ENCODE data around the gene DNAAF2.
"Not testable (repeated sequence)": the region's sequence is repeated elsewhere in the genome, so short reads cannot be mapped to it uniquely, and the experiment has no call there.

Gene DNAAF2

DNA sequence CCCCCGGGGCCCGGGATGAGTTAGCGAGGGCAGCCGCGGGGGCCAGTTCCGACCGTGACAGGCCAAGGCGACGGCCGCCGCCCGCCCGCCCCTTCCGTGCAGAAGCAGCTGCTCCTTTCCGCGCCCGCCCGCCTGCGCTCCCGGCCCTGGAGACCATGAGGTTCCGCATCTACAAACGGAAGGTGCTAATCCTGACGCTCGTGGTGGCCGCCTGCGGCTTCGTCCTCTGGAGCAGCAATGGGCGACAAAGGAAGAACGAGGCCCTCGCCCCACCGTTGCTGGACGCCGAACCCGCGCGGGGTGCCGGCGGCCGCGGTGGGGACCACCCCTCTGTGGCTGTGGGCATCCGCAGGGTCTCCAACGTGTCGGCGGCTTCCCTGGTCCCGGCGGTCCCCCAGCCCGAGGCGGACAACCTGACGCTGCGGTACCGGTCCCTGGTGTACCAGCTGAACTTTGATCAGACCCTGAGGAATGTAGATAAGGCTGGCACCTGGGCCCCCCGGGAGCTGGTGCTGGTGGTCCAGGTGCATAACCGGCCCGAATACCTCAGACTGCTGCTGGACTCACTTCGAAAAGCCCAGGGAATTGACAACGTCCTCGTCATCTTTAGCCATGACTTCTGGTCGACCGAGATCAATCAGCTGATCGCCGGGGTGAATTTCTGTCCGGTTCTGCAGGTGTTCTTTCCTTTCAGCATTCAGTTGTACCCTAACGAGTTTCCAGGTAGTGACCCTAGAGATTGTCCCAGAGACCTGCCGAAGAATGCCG lies 13.7 kb downstream of the DNAAF2 start:
- DNase-seq, result peak in 42 of 58 donors; percentile 17 to 80 (median 53)

DNA sequence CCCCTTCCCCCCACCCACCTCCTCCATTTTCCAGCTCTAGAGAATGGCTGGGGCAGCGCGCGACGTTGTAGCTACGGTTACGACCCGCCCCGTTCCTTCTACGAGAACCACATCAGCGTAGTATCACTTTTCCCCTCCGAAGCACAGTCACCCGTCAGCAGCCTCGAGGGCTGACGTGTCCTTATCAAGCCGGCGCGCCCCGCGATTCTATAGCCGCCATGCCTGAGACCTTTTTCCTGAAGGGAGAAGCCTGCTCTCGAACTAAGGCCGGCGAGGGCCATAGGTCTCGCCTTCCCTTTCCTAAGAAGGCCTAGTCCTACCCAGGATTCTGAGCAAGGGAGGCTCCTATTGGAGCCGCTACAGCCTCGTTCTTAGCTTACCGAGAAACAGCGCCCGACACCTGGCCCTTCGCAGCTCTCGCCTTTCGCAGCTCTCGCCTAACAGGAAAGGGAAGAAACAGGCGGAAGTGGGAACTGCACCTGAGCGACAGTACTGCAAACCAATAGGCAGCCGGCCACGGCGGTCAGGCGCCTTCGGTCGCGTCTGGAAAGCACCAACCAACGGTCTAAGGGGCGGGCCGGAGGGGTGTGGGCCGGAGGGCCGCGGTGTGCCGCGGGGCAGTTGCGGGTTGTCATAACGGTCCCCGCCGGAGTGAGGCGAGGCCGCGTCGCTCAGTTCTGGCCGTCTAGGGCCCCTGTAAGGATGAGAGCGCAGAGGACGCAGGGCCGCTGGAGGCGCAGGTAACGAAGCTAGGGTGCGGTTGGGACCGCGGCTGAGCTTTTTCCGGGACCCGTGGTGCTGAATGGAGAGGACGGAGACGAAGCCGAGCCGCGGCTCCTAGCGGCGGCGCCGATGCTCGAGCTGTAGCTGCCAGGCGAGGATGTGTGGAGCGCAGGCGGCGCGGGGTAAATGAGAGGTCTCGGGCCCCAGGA lies 14.6 kb downstream of the DNAAF2 start, which contains the start of the genes MGAT2 and RPL36AL:
TSS of gene MGAT2 (plus strand) at position 618 of the 932 bp plus-strand sequence. CDS start 470 bp downstream, outside the sequence.
TSS of gene RPL36AL (minus strand) at position 445 of the 932 bp plus-strand sequence. CDS start 1,522 bp downstream, outside the sequence.
- DNase-seq, result peak; percentile 79 to 99 (median 96)

DNA sequence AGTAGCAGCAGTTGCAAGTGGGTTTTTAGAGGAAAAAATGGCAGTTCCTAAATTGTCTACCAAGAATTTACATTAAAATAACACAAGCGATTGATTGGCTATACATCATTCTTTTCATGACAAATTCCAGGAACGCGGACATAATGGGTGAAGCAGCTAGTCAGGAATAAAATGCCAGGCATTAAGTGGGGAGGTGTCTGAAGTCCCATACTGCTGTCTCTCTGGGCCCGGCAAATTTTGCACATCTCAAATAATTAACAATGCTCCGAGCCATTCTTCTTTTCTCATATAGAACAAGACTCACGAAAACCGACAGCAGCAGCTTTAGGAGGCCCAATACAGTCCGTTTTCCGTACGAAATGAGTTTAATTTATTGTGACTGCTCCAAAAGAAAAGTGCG lies 15.3 kb downstream of the DNAAF2 start:
- DNase-seq, result no peak

DNA sequence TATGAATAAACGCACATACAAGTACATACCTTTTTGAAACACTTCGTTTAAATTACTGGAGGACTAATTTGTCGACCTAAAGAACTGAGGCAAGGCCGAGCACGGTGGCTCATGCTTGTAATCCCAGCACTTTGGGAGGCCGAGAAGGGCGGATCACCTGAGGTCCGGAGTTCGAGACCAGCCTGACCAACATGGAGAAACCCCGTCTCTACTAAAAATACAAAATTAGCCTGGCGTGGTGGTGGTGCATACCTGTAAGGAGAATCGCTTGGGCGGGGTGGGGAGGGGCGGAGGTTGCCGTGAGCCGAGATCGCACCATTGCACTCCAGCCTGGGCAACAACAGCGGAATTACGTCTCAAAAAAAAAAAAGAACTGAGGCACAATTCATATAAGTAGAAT lies 15.8 kb downstream of the DNAAF2 start:
- not testable (repeated sequence) for DNase-seq

DNA sequence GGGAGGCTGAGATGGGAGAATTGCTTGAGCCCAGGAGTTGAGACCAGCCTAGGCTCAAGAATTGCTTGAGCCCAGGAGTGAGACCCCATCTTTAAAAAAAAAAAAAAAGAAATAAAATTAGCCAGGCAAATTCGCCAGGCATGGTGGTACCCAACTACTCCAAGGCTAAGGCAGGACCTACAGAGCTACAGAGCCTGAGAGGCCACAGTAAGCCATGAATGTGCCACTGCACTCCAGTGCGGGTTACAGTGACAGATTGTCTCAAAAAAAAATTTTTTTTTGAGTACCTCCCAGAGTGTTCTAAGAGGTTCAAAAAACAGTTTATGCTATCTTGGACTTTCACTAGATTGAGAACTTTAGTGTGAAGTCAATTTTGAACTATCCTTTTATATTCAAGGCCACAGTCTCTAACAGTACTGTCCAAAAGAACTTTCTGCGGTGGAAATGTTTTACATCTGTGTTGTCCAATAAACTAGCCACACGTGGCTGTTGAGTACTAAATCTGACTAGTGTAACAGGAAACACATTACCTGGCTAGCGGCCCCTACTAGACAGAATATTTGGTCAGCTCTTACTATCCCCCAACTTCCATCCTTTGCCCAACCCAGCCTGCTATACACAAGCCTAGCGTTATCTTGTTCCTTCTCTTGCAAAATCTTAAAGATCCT lies 17.1 kb downstream of the DNAAF2 start:
- no peak for DNase-seq

DNA sequence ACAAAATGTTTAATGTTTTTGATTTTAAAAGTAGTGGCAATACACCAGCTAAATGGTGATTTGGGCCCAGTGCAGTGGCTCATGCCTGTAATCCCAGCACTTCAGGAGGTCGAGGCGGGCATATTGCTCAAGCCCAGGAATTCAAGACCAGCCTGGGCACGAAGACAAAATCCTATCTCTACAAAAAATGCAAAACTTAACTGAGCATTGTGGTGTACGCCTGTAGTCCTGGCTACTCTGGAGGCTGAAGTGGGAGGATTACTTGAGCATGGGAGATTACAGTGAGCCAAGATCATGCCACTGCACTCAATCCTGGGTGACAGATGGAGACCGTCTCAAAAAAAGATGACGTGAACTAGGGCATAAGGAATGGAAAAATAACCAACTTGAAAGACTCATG lies 19.3 kb downstream of the DNAAF2 start:
- no peak for DNase-seq

DNA sequence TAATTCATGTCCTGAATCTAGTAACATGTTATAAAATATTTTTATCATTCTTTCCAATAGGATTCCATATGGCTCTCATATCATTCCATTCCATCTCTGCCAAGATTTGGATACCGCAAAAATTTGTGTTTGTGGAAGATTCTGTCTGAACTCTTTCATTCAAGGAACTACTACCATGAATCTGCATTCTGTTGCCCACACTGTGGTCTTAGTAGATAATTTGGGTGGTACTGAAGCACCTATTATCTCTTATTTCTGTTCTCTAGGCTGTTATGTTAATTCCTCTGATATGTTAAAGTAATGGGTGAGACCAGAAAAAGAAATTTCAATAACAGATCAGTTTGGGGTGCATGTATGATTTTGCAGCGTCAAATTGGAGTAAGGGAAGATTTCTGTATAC lies 20.8 kb downstream of the DNAAF2 start:
- DNase-seq, result no peak

DNA sequence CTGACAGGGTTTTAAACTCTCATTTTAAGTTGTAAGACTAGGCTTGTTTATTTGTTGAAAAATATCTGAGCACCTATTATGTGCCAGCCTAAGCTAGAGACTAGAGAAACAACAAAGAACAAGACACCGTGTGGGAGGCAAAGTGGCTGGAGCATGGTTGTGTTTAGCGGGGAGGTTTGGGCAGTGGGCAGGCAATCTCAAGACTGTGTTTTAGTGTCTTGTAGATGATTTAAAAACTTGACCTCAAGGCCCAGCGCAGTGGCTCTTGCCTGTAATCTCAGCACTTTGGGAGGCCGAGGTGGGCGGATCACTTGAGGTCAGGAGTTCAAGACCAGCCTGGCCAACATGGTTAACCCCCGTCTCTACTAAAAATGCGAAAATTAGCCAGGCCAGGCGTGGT lies 22.4 kb downstream of the DNAAF2 start:
- no peak for DNase-seq

DNA sequence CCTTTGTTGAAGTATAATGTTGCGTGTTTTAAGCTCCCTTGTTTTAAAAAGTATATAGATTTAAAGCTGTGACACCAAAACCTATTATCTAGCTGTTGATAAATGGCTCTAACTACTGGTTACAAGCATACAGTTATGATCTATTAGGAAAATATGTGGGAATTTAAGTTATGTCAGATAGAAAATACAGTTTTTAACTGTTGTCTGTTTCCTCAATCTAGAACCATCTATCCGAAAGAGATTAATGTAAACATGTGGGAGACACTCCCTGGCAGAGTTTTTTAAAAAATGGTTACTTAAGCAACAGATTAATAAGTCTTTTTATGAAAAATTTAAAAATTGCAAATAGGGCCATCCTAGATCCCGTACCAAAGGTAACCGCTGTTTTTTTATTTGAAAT lies 22.8 kb downstream of the DNAAF2 start:
- DNase-seq, result no peak

DNA sequence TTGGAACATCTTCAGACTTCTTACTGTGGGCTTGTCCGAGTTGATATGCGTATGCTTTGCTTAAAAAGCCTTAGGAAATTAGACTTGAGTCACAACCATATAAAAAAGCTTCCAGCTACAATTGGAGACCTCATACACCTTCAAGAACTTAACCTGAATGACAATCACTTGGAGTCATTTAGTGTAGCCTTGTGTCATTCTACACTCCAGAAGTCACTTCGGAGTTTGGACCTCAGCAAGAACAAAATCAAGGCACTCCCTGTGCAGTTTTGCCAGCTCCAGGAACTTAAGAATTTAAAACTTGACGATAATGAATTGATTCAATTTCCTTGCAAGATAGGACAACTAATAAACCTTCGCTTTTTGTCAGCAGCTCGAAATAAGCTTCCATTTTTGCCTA lies 27.5 kb downstream of the DNAAF2 start:
- DNase-seq, result no peak

DNA sequence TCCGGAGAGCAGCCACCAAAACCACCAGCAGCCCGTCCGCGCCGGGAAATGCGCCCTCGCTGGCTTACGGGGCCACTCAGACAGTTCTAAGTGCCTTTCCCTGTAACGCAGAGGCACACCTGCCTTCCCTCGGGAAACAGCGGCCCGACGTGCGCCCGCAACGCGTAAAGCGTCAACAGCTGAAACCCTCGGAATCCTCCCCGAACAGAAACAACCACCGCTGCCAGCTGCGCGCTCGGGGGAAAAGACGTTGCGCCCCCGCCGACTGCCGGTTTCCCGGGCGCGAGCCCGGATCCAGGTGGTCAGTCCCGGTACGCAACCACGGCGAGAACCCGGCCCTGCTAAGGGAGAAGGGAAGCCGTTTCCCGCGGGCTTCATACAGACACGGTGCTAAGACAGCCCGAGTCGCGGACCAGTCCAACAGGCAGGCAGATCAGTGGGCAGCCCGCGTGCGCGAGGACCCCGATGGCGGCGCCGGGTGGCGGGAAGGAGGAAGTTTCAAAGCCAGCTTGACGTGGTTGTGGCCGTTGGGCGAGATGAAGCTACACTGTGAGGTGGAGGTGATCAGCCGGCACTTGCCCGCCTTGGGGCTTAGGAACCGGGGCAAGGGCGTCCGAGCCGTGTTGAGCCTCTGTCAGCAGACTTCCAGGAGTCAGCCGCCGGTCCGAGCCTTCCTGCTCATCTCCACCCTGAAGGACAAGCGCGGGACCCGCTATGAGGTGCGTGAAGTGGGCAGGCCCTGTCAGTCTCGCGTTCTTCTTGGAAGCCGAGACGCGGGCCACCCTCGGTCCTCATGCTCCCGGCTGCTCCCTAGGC lies 36.4 kb downstream of the DNAAF2 start, which contains the start of gene LRR1:
TSS of gene LRR1 (plus strand) at position 456 of the 816 bp plus-strand sequence. CDS start at position 537, 81 bp downstream.
- DNase-seq, result peak in 57 of 58 donors; percentile 35 to 83 (median 69)

DNA sequence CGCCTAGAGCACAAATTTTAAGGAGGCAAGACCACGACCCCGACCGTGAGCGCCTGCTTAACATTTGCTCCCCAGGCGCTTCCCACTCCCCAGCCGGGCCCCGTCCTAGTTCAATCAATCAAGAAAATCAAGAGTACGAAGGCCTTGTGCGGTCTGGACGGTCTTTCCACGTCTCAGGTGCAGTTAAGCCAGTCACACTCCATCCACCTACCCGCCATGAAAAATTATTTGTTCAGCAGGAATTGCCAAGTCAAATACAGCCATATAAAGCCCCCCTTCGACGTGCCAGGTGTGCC lies 36.9 kb downstream of the DNAAF2 start:
- DNase-seq, result peak in 2 of 58 donors; percentile 24 to 43

DNA sequence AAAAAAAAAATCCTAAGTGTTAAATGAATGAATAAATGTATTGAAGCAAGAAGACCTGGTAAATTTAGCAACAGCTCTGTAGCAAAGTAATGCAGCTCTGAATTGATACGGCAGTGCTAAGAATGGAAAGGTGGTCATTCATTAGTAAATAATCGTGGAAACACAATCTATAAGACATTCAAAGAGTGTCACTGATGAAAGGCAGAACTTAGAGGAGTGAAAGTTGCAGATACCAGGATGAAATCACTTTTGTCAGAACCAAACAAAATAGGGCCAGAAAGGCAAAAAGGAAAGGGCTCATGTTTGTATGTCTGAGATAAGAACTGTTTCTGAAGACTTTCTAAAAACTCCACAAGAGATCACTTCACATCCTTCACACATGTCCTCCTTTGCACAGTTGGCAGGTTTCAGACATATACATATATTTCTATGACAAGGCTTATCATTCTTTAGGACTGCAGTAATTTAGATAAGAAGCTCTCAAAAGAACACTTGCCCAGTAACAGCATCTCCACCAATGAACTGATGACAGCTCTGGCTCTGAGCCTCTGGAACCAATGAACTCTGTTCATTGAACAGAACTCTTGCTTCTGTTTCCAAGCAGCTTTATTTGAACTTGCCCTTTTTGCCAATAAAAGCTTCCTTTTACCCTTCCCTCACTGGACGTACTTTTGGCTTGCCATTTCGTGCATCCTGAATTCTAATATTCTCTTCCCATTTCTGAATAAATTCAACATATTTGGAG lies 40.5 kb downstream of the DNAAF2 start:
- peak in 4 of 58 donors; percentile 6 to 60 (median 10) for DNase-seq

DNA sequence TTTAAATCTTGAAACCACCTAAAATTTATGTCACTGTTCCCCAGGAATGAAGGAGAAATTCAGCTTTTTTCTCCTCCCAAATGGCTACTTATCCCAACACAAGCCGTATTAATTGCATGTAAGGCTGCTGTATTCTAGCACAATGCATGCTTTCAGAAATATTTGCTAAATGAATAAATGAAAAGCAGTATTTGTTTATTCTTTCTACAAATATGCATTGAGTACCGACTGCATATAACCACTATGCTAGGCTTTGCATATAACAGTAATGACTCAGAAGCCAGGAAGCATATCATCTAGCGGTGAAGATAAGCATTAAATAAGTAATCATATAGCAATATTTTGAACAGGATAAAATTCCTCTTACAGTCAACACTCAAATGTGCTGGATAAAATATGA lies 42.0 kb downstream of the DNAAF2 start:
- DNase-seq, result no peak

DNA sequence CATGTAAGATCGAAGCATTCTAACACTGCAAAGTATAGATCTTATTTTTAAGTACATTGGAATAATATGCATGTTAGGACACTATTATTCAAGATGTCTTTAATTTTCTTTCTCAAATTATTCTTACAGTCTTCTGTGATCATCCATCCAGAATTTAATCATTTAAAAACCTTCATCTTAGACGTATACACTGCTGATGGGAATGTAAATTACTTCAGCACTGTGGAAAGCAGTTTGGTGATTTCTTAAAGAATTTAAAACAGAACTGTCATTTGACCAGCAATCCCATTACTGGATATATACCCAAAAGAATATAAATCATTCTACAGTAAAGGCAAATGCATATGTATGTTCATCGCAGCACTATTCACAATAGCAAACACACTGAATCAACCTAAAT lies 45.7 kb downstream of the DNAAF2 start:
- no peak for DNase-seq

DNA sequence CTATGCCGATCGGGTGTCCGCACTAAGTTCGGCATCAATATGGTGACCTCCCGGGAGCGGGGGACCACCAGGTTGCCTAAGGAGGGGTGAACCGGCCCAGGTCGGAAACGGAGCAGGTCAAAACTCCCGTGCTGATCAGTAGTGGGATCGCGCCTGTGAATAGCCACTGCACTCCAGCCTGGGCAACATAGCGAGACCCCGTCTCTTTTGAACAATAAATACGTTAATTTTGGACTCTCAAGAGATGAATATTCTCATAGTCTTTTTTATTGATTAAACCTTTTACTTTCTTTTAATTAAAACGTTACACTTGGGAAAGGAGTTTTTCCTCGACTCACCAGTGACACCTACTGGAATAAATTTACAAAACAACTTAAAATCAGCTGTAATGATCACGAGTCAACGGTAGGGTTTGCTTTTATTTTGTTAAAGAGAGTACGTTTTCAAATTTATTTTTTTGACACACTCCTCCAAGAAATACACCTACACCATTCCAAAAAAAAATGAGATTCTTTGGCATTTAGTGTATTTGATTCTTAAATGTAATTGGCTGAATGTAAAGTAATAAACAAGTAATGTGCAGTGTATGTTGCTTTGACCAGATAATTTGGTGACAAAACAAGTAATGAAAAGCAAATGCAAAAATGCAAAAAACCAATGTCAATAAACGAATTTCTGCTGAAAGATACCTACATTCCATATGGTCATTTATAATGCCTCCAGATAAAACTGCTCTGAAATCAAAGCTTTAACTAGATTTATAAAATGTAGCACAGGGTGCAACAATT lies 48.2 kb downstream of the DNAAF2 start:
- peak in 7 of 58 donors; percentile 13 to 100 (median 48) for DNase-seq

DNA sequence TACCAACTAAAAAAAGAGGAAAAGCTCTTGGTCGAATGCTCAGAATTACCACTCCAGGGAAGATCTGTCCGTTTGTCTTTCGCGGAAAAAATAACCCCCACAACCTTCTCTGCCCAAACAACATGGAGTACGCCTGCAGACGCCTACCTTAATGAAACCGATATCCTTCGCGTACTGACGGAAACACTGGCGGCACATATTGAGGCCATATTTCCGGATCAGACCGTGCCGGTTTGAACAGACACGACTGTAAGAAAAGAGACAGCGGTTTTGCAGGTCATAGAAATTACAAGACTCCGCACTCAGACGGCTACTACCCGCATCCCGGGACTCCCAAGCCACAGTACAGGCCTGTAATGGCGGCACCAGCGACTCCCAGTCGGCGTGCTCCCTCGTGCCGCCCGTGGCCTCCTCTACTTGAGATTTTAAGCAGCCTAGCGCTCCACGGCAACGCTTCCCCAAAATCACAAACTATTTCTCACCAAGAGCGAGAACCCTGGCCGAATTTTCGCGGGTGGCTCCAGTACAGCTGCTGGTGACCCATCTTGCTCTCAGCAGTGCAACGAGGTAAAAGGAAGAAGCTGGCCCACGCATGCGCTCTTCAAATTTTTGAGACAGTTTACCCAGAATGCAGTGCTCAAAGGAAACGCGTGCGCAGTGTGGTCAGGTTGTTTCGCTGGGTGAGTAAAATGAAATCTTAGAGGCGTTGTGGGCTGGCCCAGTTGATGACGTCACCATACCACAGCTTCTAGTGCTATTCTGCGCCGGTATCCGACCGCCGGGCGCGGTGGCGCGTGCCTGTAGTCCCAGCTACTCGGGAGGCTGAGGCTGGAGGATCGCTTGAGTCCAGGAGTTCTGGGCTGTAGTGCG lies 49.0 kb downstream of the DNAAF2 start, which contains the start of gene RPS29:
TSS of gene RPS29 (minus strand) at position 578 of the 870 bp plus-strand sequence. CDS start at position 544, 34 bp downstream.
- DNase-seq, result peak; percentile 85 to 100 (median 94)

All from anterior cingulate cortex (tissue), 58 donors.